NCI-H345 treated with DMSO at 0.1 percent for 48 hours (cell line): ENCODE measurements around the gene LRRK1.
"Not testable (repeated sequence)": the region's sequence is repeated elsewhere in the genome, so short reads cannot be mapped to it uniquely, and the experiment has no call there.

ENCODE experiments used
- DNase-seq: peaks from one replicate; lab custom pipeline; 2025; ENCODE audit not compliant: unreplicated experiment; lab: John Stamatoyannopoulos, UW

LRRK1 gene

GRCh38 chr15:101088271-101088670, 169.1 kb downstream of the LRRK1 start:
- no peak for DNase-seq

GRCh38 chr15:101088788-101089578, 169.8 kb downstream of the LRRK1 start:
- peak; percentile 11 for DNase-seq

DNA sequence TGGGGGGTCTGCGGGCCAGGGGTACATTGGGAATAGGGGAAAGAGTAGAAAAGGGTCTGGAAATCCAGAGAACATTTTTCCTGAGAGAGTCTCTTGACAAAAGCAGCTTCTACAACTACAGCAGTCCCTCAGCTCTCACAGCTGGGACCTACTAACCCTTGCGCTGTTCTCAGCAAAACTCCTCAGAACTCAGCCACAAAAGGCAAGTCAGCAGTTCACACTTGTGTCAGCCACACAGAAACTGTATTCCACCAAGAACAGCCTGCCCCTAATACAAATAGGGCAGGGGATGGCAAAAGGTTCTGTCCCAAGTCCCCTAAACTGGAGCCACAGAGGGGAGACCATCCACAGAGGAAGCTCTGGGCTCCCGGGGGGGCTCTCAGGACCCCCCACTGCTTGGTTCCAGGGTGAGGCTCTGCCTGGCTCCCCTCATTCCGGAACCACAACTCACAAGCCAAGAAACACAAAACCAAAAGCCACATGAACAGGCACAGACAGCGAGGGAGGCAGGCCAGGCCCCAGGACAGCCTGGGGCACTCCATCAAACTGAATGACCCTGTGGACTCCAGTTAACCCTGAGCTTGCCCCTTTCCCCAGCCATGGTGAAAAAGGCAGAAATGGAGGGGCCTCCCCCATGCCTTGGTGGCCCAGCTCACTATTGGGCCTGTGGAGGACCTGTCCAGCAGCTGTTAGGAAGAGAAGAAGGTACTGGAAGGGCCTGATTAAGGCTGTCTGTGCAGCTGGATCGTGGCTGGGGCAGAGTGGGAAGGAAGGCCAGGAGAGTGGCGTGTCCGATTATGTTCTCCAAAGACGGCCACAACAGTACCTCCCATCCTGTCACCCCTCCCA, 170.6 kb downstream of the LRRK1 start:
- no peak for DNase-seq

- DNase-seq, result no peak
Measured at GRCh38 chr15:101090428-101090790, 171.3 kb downstream of the LRRK1 start.

DNA sequence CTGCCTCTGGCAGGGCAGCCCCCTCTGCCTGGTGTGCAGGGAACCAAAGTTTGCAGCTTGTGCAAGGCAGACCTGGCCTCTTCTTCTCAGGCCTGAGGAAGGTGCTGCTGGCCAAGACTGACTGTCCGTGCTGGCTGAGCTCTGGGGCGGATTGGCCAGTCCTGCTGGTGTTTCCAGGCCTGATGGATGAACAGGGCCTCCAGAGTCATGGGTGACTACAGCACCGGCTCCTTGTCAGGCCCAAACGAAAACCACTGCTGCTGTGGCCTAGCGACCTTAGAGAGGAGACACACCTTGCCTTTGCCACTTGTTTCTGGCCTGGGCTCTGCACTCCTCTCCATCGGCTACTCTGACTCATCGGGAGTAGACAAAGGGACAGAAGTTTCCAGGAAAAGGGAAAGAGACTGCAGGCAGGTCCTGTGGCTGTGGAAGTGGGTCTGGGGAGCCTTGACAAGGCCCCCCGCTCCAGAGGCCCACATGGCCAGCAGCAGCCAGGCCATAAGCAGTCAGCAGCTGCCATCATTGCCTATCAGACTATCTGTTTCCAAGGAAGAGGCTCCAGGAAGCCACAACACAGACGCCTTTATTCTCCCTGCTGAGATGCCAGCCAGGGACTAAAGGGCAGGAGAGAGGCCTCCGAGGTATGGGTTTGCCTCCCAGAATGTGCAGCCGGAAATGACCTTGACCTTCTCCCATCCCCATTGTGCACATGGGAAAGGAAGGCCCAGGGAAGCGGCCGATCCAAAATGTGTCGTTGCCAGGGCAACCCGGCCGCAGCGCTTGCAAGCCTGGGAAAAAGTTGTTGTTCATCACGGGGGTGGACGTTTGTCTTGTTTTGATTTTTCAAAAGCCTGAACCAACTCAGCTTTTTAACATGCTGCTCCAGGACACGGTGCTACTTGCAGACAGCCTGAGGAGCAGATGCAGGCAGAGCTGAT, 172.2 kb downstream of the LRRK1 start:
- DNase-seq, result no peak

GRCh38 chr15:101092156-101092866, 173.2 kb downstream of the LRRK1 start:
- no peak for DNase-seq

DNA sequence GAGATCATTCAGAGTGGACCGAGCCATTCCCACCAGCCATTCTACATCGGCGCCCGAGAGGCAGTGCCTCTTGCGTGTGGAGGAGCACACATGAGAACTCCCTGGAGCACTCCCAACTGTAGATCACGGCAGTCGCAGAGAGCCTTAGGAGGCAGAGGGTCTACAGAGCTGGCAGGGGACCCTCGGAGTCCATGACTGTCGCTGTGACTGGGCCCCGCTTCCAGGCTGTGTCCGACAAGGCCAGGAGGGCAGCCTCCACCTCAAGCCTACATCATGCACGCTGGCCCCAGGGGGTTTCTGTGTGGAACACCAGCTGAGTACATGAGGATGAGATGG, 173.7 kb downstream of the LRRK1 start:
- no peak for DNase-seq

DNA sequence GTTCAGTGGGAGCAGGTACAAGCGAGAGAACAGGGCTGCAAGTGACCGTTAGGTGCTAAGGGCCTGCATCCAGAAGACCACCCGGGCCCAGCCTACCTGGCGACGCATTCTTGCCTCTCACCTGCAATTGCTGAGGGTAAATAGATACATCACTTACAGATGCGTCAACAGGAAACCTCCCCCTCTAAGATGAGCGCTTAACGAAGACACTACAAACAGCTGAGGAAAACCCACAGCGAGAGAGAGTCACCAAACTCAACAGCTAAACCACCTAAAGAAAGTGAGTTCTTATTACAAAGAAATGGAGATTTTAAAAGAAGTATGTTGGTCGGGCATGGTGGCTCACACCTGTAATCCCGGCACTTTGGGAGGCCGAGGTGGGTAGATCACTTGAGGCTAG, 174.8 kb downstream of the LRRK1 start:
- no peak for DNase-seq

GRCh38 chr15:101095796-101096406, 176.7 kb downstream of the LRRK1 start:
- DNase-seq, result not testable (repeated sequence)

GRCh38 chr15:101097111-101097510, 178.0 kb downstream of the LRRK1 start:
- no peak for DNase-seq

DNA sequence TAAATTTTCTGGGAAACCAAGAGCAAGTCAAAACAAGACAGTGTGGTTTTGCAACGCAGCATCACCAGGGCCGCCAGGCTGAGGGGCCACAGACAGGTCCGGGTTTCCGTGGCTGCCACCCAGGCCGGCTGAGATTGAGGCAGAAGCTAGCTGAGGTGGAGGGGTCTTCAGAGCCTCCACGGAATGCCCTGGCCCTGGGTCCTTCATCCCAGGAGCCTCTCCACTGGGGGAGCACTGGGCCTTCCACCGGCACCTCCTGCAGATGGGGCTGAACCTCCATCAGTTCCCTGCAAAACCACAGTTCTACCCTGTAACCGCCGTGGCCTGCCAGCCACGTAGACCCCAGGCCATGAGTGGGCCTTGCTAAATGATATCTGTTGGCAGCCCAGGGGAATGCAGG, 180.0 kb downstream of the LRRK1 start:
- DNase-seq, result no peak

DNA sequence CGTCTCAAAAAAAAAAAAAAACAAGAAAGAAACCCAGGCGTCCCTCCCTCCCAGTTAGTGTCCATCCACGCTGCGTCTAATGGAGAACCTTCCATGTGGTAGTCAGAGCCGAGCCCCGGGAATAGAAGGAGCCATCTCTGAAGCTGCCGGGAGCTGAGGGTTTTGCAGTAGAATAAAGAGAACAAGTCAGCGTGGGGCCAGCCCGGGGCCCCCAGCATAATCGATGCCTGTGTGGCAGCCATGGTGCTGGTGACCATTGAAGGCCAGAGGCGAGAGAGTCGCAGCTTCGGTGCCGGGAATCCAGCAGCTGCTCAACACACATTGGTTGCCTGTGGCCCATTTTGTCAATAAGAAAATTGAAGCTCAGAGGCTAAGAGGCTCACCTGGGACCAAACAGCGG, 181.0 kb downstream of the LRRK1 start:
- DNase-seq, result no peak

- no peak for DNase-seq
Measured at GRCh38 chr15:101100593-101101442, 181.7 kb downstream of the LRRK1 start.

DNA sequence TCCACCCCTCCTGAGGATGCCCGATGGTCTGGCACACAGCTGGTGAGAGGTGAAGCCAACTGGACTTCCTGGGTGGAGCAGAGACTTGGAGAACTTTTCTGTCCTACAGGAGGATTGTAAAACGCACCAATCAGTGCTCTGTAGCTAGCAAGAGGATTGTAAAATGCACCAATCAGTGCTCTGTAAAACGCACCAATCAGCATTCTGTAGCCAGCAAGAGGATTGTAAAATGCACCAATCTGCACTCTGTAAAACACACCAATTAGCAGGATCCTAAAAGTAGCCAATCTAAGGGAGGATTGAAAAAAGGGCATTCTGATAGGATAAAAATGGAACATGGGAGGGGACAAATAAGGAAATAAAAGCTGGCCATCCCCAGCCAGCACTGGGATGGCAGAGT, 182.5 kb downstream of the LRRK1 start:
- no peak for DNase-seq

DNA sequence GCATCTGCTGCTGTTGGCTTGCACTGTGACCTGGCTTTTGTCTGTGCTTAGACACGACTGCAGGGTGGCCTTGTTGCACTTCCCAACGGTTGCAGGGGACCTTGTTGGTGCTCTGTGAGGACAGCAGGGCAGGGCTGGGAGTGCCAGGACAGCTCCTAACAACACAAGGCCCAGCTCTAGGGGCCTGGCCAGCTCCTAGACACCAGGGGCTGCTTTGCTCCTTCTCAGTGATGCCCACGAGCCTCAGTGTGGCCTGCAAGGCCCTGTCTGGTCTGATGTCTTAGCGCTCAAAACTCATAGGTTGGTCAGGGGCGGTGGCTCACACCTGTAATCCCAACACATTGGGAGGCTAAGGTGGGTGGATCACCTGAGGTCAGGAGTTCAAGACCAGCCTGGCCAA, 183.6 kb downstream of the LRRK1 start:
- DNase-seq, result no peak

DNA sequence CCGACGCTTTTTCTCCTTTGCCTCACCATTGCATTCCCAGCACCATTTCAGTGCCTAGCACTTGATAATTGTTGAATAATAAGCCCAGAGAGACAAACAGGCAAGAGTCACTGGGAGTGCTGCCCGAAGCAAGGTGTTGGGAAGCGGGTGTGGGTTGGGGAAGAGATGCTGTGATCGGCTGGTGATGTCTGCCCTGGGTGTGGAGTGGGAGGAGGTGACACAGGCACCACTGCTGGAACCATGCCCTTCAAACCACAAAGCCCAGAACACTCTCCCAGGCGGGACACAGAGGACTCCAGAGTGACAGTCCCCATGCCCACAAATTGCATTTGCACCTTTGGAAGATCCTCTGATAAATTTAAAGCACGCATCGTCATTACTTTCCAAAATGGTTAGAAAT, 184.4 kb downstream of the LRRK1 start:
- no peak for DNase-seq

DNA sequence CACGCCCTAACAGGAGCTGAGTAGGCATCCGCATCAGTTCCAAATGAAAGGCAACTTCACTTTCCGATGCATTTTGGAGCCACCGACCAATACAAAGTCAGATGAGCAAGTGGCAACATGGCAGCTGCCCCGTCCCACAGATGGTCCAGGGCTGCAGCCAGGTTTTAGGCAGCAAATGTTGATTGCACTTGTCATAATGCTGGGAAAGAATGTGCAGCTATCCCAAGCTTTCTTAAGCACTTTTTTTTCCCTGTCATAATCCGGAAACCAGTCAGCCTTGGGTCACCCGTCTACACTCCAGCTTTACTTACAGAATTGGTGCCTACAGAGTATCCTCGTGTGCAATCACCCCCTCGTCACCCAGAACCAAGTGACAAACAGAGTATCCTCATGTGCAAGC, 185.0 kb downstream of the LRRK1 start:
- no peak for DNase-seq

GRCh38 chr15:101105059-101105891, 186.1 kb downstream of the LRRK1 start:
- no peak for DNase-seq

GRCh38 chr15:101107101-101107500, 187.9 kb downstream of the LRRK1 start:
- DNase-seq, result no peak
